Measurements from ENCODE around the gene NAALAD2.

- TF ChIP-seq, protein P1, sequence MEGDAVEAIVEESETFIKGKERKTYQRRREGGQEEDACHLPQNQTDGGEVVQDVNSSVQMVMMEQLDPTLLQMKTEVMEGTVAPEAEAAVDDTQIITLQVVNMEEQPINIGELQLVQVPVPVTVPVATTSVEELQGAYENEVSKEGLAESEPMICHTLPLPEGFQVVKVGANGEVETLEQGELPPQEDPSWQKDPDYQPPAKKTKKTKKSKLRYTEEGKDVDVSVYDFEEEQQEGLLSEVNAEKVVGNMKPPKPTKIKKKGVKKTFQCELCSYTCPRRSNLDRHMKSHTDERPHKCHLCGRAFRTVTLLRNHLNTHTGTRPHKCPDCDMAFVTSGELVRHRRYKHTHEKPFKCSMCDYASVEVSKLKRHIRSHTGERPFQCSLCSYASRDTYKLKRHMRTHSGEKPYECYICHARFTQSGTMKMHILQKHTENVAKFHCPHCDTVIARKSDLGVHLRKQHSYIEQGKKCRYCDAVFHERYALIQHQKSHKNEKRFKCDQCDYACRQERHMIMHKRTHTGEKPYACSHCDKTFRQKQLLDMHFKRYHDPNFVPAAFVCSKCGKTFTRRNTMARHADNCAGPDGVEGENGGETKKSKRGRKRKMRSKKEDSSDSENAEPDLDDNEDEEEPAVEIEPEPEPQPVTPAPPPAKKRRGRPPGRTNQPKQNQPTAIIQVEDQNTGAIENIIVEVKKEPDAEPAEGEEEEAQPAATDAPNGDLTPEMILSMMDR (IDR thresholded peaks at IDR 0.05; ENCODE audit: low read depth, low read length) = no peak
- TF ChIP-seq EZH2phosphoT487 (IDR thresholded peaks at IDR 0.05; ENCODE audit: low read depth) = no peak
Observed at GRCh38 chr11:90213322-90213721, 78.9 kb downstream of the NAALAD2 start.
